Gastrocnemius medialis (tissue), 4 donors: ENCODE data around the gene MICOS13. TPM values are rescaled to one million over a fixed set of nuclear protein-coding genes. Genes with fewer than 3 reads are reported as not detected.

Experiments used
- ATAC-seq, 2 donors: fragments of 150-250 bp; one replicate each; pipeline ENCODE4 v1.9.1; 2016
- DNase-seq, 2 donors: peaks; one replicate each; pipeline ENCODE4 v3.0.0-alpha.2; 2019
- H3K27ac ChIP-seq, 4 donors: fragments of 200-600 bp; sonication (generic); 1 replicate in 1 of 4; 2 replicates in 3 of 4; pipeline ENCODE4 v1.5.1; 2016 to 2018; ENCODE audit warnings: mild to moderate bottlenecking in 2 of 4, moderate library complexity in 1 of 4
- H3K27me3 ChIP-seq, 3 donors: fragments of 200-600 bp; sonication (generic) in 2 of 3; 1 replicate in 1 of 3; 2 replicates in 2 of 3; pipeline versions ENCODE4 v1.5.1 to v1.6.0; 2016 to 2019; ENCODE audit warnings: mild to moderate bottlenecking in 1 of 3, moderate library complexity in 1 of 3
- H3K36me3 ChIP-seq, 2 donors: fragments of 200-600 bp; sonication (generic) in 1 of 2; one replicate each; pipeline ENCODE4 v1.5.1; 2017 to 2018
- H3K4me1 ChIP-seq, 2 donors: fragments of 200-600 bp; sonication (generic) in 1 of 2; one replicate each; pipeline ENCODE4 v1.5.1; 2016 to 2017; ENCODE audit warnings: mild to moderate bottlenecking in 2 of 2
- H3K4me3 ChIP-seq, 4 donors: fragments of 200-600 bp; sonication (generic) in 3 of 4; 1 replicate in 1 of 4; 2 replicates in 3 of 4; pipeline ENCODE4 v1.5.1; 2016 to 2019; ENCODE audit warnings: mild to moderate bottlenecking in 2 of 4
- H3K9me3 ChIP-seq, 3 donors: fragments of 200-600 bp; sonication (generic) in 2 of 3; 1 replicate in 1 of 3; 2 replicates in 2 of 3; pipeline ENCODE4 v1.5.1; 2016 to 2019
- POLR2A ChIP-seq, 2 donors: fragments of 450-650 bp; IDR thresholded peaks; one replicate each; pipeline ENCODE4 v1.6.1; 2017; ENCODE audit warnings: antibody characterized with exemption in 2 of 2, mild to moderate bottlenecking in 2 of 2, moderate library complexity in 2 of 2
- in situ Hi-C, 4 donors: fragments of 200-750 bp; cut with MboI; loops; one replicate each; pipeline versions ENCODE4 v1.15.0 to v1.8.0; 2017; ENCODE audit warnings: low sequenced_read_pairs in 4 of 4
- intact Hi-C: fragments of 100-400 bp; cut with DNase I; formaldehyde crosslinking; loops from one replicate; pipeline ENCODE4 v1.15.1; 2023; ENCODE audit warnings: low total_unique reads
- total RNA-seq, 4 donors: library from RNA; depleted of rRNA; stranded (reverse); fragments of >200 nt; gene quantifications; one replicate each; pipeline versions ENCODE4 v1.1.0 to v1.2.3, GENCODE V29; 2016
- TF ChIP-seq, protein P1 (sequence below), 5 experiments: fragments of 450-650 bp in 3 of 5; fragments of 200-600 bp in 2 of 5; sonication (generic) in 2 of 5; IDR thresholded peaks in 4 of 5; conservative IDR thresholded peaks in 1 of 5; 1 replicate in 4 of 5; 2 replicates in 1 of 5; pipeline ENCODE4 v1.5.1; 2016 to 2019; ENCODE audit warnings: antibody characterized with exemption in 5 of 5, mild to moderate bottlenecking in 3 of 5, moderate library complexity in 3 of 5

MICOS13 gene
- total RNA-seq, 4 donors from 2014 or later = 45.7 to 122 (median 74.8) TPM

DNA sequence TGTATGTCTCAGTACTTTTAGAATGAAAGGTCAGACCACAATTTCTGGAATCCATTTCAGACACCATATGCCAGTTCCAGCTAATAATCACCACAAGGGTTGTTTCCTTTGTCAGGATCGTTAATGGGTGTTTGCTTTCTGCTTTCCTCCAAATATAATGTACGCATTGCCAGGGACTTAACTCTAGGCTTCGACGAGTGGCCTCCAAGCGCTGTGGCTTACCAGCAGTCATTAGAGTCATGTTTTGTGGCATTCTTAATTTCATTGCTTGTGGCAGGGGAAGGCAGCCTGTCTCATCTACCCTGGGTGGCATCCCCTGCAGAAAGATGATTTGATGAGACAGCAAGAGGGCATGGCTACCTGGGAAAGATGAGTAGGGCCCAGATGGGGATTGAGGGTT lies 34.9 kb downstream of the MICOS13 start:
- Histone ChIP-seq H3K9me3 (no peaks in the 10 kb centered on the region), H3K4me1 (peaks cover 0 to 3% of the 10 kb centered on the region in 2 donors), H3K36me3 (peaks cover 0 to 58% of the 10 kb centered on the region in 2 donors), H3K4me3 (no peak overlapping the region), H3K27me3 (no peaks in the 10 kb centered on the region), H3K27ac (no peak overlapping the region)
- intact Hi-C loops (no loop called here), in situ Hi-C loops (no loop called here)
- TF ChIP-seq, protein P1, sequence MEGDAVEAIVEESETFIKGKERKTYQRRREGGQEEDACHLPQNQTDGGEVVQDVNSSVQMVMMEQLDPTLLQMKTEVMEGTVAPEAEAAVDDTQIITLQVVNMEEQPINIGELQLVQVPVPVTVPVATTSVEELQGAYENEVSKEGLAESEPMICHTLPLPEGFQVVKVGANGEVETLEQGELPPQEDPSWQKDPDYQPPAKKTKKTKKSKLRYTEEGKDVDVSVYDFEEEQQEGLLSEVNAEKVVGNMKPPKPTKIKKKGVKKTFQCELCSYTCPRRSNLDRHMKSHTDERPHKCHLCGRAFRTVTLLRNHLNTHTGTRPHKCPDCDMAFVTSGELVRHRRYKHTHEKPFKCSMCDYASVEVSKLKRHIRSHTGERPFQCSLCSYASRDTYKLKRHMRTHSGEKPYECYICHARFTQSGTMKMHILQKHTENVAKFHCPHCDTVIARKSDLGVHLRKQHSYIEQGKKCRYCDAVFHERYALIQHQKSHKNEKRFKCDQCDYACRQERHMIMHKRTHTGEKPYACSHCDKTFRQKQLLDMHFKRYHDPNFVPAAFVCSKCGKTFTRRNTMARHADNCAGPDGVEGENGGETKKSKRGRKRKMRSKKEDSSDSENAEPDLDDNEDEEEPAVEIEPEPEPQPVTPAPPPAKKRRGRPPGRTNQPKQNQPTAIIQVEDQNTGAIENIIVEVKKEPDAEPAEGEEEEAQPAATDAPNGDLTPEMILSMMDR (IDR thresholded peaks at IDR 0.05 in 4 of 5, conservative IDR thresholded peaks at IDR 0.05 in 1 of 5) = no peak
- TF ChIP-seq POLR2A (IDR thresholded peaks at IDR 0.05) = no peak
- DNase-seq (no peak), ATAC-seq (no peak)

DNA sequence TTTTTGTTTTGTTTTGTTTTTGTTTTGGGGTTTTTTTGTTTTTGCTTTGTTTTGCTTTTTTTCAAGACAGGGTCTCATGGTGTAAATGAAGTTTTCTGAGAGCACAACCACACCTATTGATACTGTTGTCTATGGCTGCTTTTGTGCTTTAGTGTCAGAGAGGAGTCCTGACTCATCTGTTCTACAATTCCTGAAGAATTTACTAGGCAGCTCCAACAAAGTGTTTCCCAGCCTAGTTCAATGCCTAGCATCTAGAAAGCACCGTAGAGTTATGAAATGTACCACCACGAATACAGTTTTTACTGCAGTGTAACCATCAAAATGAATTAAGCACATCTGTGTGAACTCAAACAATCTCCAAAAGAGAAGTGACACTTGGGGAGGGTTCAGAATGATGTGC lies 36.3 kb downstream of the MICOS13 start:
- no peaks in the 10 kb centered on the region for H3K9me3 ChIP-seq
- peaks cover 0 to 48% of the 10 kb centered on the region in 2 donors for H3K36me3 ChIP-seq
- H3K4me3 ChIP-seq = no peak overlapping the region
- ATAC-seq = no peak
- DNase-seq = no peak
- no peak overlapping the region for H3K27ac ChIP-seq
- TF ChIP-seq, protein P1 (IDR thresholded peaks at IDR 0.05 in 4 of 5, conservative IDR thresholded peaks at IDR 0.05 in 1 of 5) = no peak
- no peak for TF ChIP-seq POLR2A (IDR thresholded peaks at IDR 0.05)
- in situ Hi-C loops = no loop called here
- intact Hi-C loops = no loop called here
- peaks cover 0 to 5% of the 10 kb centered on the region in 2 donors for H3K4me1 ChIP-seq
- H3K27me3 ChIP-seq = no peaks in the 10 kb centered on the region

DNA sequence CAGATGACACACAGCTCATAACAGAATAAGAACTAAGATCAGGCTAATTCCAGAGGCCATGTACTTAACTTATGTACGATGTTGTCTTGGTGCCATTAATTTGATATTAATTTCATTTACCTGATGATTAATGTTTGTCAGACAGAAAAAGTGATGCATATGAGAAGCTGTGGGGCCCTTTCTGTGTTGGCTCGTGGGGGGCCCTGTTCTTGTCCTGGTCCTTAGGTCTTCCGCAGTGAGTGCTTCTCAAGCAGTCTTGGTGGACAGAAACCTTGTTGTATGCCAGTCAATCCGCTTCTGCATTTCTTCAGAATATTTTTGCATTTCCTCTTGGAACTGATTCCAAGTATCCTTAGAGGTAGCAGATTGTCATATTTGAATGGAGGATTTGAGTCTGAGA lies 37.3 kb downstream of the MICOS13 start:
- in situ Hi-C loops = no loop called here
- Histone ChIP-seq H3K27me3 (no peaks in the 10 kb centered on the region), H3K9me3 (no peaks in the 10 kb centered on the region), H3K36me3 (peaks cover 0 to 42% of the 10 kb centered on the region in 2 donors), H3K4me3 (no peak overlapping the region), H3K27ac (no peak overlapping the region), H3K4me1 (peaks cover 7 to 8% of the 10 kb centered on the region in 2 donors)
- TF ChIP-seq, protein P1 (IDR thresholded peaks at IDR 0.05 in 4 of 5, conservative IDR thresholded peaks at IDR 0.05 in 1 of 5) = no peak
- no peak for TF ChIP-seq POLR2A (IDR thresholded peaks at IDR 0.05)
- ATAC-seq (no peak), DNase-seq (no peak)
- intact Hi-C loops = no loop called here

DNA sequence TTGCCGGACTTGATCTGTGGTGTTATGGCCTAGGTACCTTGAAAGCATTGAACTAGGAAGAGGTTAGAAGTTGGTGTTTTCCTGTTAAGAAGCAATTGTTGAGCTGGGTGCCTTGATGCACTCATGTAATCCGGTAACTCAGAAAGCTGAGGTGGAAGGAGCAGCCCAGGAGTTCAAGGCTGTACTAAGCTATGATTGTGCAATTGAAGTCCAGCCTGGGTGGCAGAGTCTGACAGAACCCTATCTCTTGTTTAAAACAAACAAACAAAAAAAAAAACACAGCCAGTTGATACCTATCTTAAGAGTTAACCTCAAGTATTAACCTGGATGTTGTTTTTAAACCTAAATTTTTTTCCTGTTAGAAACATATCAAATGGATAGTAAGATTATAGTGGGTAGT lies 38.1 kb downstream of the MICOS13 start:
- no peak for ATAC-seq
- TF ChIP-seq POLR2A (IDR thresholded peaks at IDR 0.05) = no peak
- TF ChIP-seq, protein P1 (IDR thresholded peaks at IDR 0.05 in 4 of 5, conservative IDR thresholded peaks at IDR 0.05 in 1 of 5) = no peak
- Histone ChIP-seq H3K4me3 (no peak overlapping the region), H3K9me3 (no peaks in the 10 kb centered on the region), H3K27ac (no peak overlapping the region), H3K4me1 (peaks cover 11 to 16% of the 10 kb centered on the region in 2 donors), H3K36me3 (peaks cover 0 to 34% of the 10 kb centered on the region in 2 donors), H3K27me3 (no peaks in the 10 kb centered on the region)
- intact Hi-C loops (no loop called here), in situ Hi-C loops (no loop called here)
- DNase-seq = no peak

DNA sequence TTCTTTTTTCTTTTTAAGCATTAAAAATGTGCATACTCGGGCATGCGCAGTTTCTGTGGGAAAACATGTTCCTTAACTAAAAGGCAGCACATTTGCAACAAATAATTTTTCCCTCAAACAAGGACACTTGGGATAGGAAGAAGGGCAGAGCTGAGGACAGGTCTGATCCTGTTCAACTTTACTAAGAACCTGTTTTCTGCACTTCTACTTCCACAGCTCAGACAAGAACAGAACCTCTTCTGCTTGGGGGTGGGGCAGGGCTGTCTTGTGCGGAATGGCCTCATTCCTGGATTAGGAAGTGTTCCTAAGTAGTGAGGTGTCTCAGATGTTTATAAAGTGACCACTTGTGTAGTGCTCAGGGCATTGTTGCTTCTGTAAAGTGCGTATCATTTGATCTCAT lies 39.1 kb downstream of the MICOS13 start:
- intact Hi-C loops (no loop called here), in situ Hi-C loops (no loop called here)
- Histone ChIP-seq H3K9me3 (no peaks in the 10 kb centered on the region), H3K27ac (no peak overlapping the region), H3K27me3 (no peaks in the 10 kb centered on the region), H3K36me3 (peaks cover 0 to 24% of the 10 kb centered on the region in 2 donors), H3K4me3 (no peak overlapping the region), H3K4me1 (peaks cover 11 to 16% of the 10 kb centered on the region in 2 donors)
- ATAC-seq = no peak
- TF ChIP-seq, protein P1 (IDR thresholded peaks at IDR 0.05 in 4 of 5, conservative IDR thresholded peaks at IDR 0.05 in 1 of 5) = no peak
- TF ChIP-seq POLR2A (IDR thresholded peaks at IDR 0.05) = no peak
- DNase-seq = no peak
